Endodermal cell (in vitro differentiated cells): ENCODE results near the gene CALR3. TPM values are rescaled to one million over a fixed set of nuclear protein-coding genes. Genes with fewer than 3 reads are reported as not detected.
A peak's percentile ranks its signal among the peaks of the same experiment; 100 is the strongest.

ENCODE experiments used
- DNase-seq: peaks from one replicate; pipeline ENCODE4 v3.0.0-alpha.2; 2017
- H3K27ac ChIP-seq: 2 replicates; pipeline ENCODE4 v1.5.1; 2013; ENCODE audit warnings: mild to moderate bottlenecking, low read depth, low read length, moderate library complexity
- H3K27me3 ChIP-seq: 2 replicates; pipeline ENCODE4 v1.6.1; 2013; ENCODE audit warnings: mild to moderate bottlenecking, low read length, moderate library complexity; ENCODE audit not compliant: insufficient read depth, control insufficient read depth, poor library complexity, severe bottlenecking
- H3K36me3 ChIP-seq: 2 replicates; pipeline ENCODE4 v1.7.0; 2013; ENCODE audit warnings: mild to moderate bottlenecking, low read length, moderate library complexity; ENCODE audit not compliant: control insufficient read depth, insufficient read depth
- H3K4me1 ChIP-seq: one replicate; pipeline ENCODE4 v1.7.0; 2013; ENCODE audit warnings: low read length; ENCODE audit not compliant: control insufficient read depth, insufficient read depth
- H3K4me3 ChIP-seq: 2 replicates; pipeline ENCODE4 v1.5.1; 2013; ENCODE audit warnings: mild to moderate bottlenecking, low read length, moderate library complexity
- H3K9ac ChIP-seq: 2 replicates; pipeline ENCODE4 v1.6.1; 2013; ENCODE audit warnings: mild to moderate bottlenecking, low read length, moderate library complexity; ENCODE audit not compliant: poor library complexity, severe bottlenecking; ENCODE audit errors: extremely low read depth
- H3K9me3 ChIP-seq: 2 replicates; pipeline ENCODE4 v1.6.1; 2013; ENCODE audit warnings: mild to moderate bottlenecking, low read length, moderate library complexity; ENCODE audit not compliant: control insufficient read depth
- H3K27ac Mint-ChIP-seq: 2 replicates; pipeline ENCODE4 v1.8.0; 2020; ENCODE audit warnings: mixed read lengths
- H3K27me3 Mint-ChIP-seq: 2 replicates; pipeline ENCODE4 v1.8.0; 2021; ENCODE audit warnings: mild to moderate bottlenecking, mixed read lengths; ENCODE audit not compliant: insufficient read depth
- H3K36me3 Mint-ChIP-seq: 2 replicates; pipeline ENCODE4 v1.8.0; 2020; ENCODE audit warnings: low read depth, mixed read lengths
- H3K4me1 Mint-ChIP-seq: 2 replicates; pipeline ENCODE4 v1.8.0; 2020; ENCODE audit warnings: mixed read lengths
- H3K4me3 Mint-ChIP-seq: 2 replicates; pipeline ENCODE4 v1.8.0; 2020; ENCODE audit warnings: mild to moderate bottlenecking, moderate library complexity, mixed read lengths
- H3K9me3 Mint-ChIP-seq: 2 replicates; pipeline ENCODE4 v1.8.0; 2020; ENCODE audit warnings: mild to moderate bottlenecking, mixed read lengths
- CTCF ChIP-seq: fragments of 200-600 bp; sonication (generic); conservative IDR thresholded peaks from 2 replicates; pipeline ENCODE4 v1.5.0; 2021; ENCODE audit warnings: antibody characterized with exemption, mild to moderate bottlenecking
- WGBS, 2 experiments: methylation state at CpG; one replicate each; pipeline versions ENCODE4 v1.1.5 to v1.1.7; 2013; ENCODE audit warnings: missing lambda C conversion rate in 2 of 2, mixed read lengths in 1 of 2; ENCODE audit not compliant: insufficient coverage in 1 of 2, insufficient read length in 1 of 2; 5-methylcytosine and 5-hydroxymethylcytosine counted together
- total RNA-seq, 2 donors: library from RNA; stranded (reverse); fragmentation: NEBNext Ultra II Directional in 1 of 2; extraction: Animal tissue kit (Norgen Biotek cat#: 25700) in 1 of 2; gene quantifications; 2 replicates in 1 of 2; 3 replicates in 1 of 2; pipeline ENCODE4 v1.2.1, GENCODE V29; 2021

CALR3 gene
- total RNA-seq, 2 donors from 2014 or later = 0.27 TPM; not detected in 1

- Mint-ChIP-seq H3K36me3 (peaks cover 11% of the 10 kb centered on the region), H3K4me1 (peaks cover 40% of the 10 kb centered on the region), H3K4me3 (no peak overlapping the region), H3K27ac (peak overlapping the region; percentile 27), H3K27me3 (no peaks in the 10 kb centered on the region), H3K9me3 (no peaks in the 10 kb centered on the region)
- TF ChIP-seq CTCF = no peak
- no peak overlapping the region for H3K4me3 ChIP-seq
- peaks cover 11% of the 10 kb centered on the region for H3K4me1 ChIP-seq
- no peaks in the 10 kb centered on the region for H3K27me3 ChIP-seq
- H3K9ac ChIP-seq = no peak overlapping the region
- DNase-seq = no peak
- WGBS, 2 experiments = 80 to 100% methylated on average over 2 of the region's 2 CpGs
- H3K27ac ChIP-seq = no peak overlapping the region
- H3K36me3 ChIP-seq = peaks cover 4% of the 10 kb centered on the region
- H3K9me3 ChIP-seq = no peaks in the 10 kb centered on the region
Measured at GRCh38 chr19:16444269-16444600, 51.7 kb downstream of the CALR3 start.

- no peak for DNase-seq
- no peaks in the 10 kb centered on the region for H3K27me3 ChIP-seq
- TF ChIP-seq CTCF = no peak
- Mint-ChIP-seq H3K4me1 (peaks cover 37% of the 10 kb centered on the region), H3K4me3 (no peak overlapping the region), H3K9me3 (no peaks in the 10 kb centered on the region), H3K27ac (peak overlapping the region; percentile 75), H3K36me3 (peaks cover 19% of the 10 kb centered on the region), H3K27me3 (no peaks in the 10 kb centered on the region)
- H3K27ac ChIP-seq = peak overlapping the region; percentile 77
- peaks cover 11% of the 10 kb centered on the region for H3K4me1 ChIP-seq
- 84 to 85% methylated on average over 19 of the region's 19 CpGs for WGBS, 2 experiments
- no peak overlapping the region for H3K9ac ChIP-seq
- no peak overlapping the region for H3K4me3 ChIP-seq
- H3K9me3 ChIP-seq = no peaks in the 10 kb centered on the region
- H3K36me3 ChIP-seq = peaks cover 12% of the 10 kb centered on the region
Measured at GRCh38 chr19:16442386-16443276, 53.3 kb downstream of the CALR3 start.

- Mint-ChIP-seq H3K4me3 (no peak overlapping the region), H3K27me3 (no peaks in the 10 kb centered on the region), H3K36me3 (peaks cover 27% of the 10 kb centered on the region), H3K4me1 (peaks cover 32% of the 10 kb centered on the region), H3K9me3 (no peaks in the 10 kb centered on the region), H3K27ac (peak overlapping the region; percentile 74)
- WGBS, 2 experiments = 77 to 78% methylated on average over 10 to 14 of the region's 14 CpGs
- Histone ChIP-seq H3K36me3 (peaks cover 18% of the 10 kb centered on the region), H3K4me1 (peaks cover 11% of the 10 kb centered on the region), H3K4me3 (no peak overlapping the region), H3K9ac (no peak overlapping the region), H3K9me3 (no peaks in the 10 kb centered on the region), H3K27ac (peak overlapping the region; percentile 30), H3K27me3 (no peaks in the 10 kb centered on the region)
- peak; percentile 89 for TF ChIP-seq CTCF
- peak; percentile 89 for DNase-seq
Measured at GRCh38 chr19:16441661-16442162, 54.3 kb downstream of the CALR3 start.
